BLaER1 (cell line): ENCODE measurements around the gene SLX9.

Experiments used
- H3K27ac ChIP-seq: shearing (Covaris generic); formaldehyde crosslinking; 2 replicates; pipeline ENCODE4 v1.8.1; 2022
- H3K27me3 ChIP-seq: shearing (Covaris generic); formaldehyde crosslinking; 2 replicates; pipeline ENCODE4 v1.8.1; 2022
- H3K36me3 ChIP-seq: shearing (Covaris generic); formaldehyde crosslinking; 2 replicates; pipeline ENCODE4 v1.8.1; 2022
- H3K4me1 ChIP-seq: shearing (Covaris generic); formaldehyde crosslinking; 2 replicates; pipeline ENCODE4 v1.8.1; 2022
- H3K4me2 ChIP-seq: shearing (Covaris generic); formaldehyde crosslinking; 2 replicates; pipeline ENCODE4 v1.8.1; 2022
- H3K4me3 ChIP-seq: shearing (Covaris generic); formaldehyde crosslinking; 2 replicates; pipeline ENCODE4 v1.8.1; 2022
- H3K9ac ChIP-seq: shearing (Covaris generic); formaldehyde crosslinking; 2 replicates; pipeline ENCODE4 v1.8.1; 2022
- H3K9me3 ChIP-seq: shearing (Covaris generic); formaldehyde crosslinking; 2 replicates; pipeline ENCODE4 v1.8.1; 2022
- H4K20me1 ChIP-seq: shearing (Covaris generic); formaldehyde crosslinking; 2 replicates; pipeline ENCODE4 v1.8.1; 2022
- Cebpa-rat ChIP-seq: shearing (Covaris generic); IDR thresholded peaks from 2 replicates; pipeline ENCODE4 v1.8.1; 2022

The SLX9 gene

GRCh38 chr21:44966135-44967081, 26.6 kb downstream of the SLX9 start:
- H3K4me3 ChIP-seq, result peak overlapping the region; percentile 14; the same call in 1 of the 2 replicates
- no peak for TF ChIP-seq Cebpa-rat
- peak overlapping the region; percentile 32; the same call in 1 of the 2 replicates for H3K27ac ChIP-seq
- no peaks in the 10 kb centered on the region for H3K9me3 ChIP-seq
- H3K4me1 ChIP-seq, result peaks cover 95% of the 10 kb centered on the region
- peaks cover 97% of the 10 kb centered on the region for H4K20me1 ChIP-seq
- no peaks in the 10 kb centered on the region for H3K27me3 ChIP-seq
- peaks cover 32% of the 10 kb centered on the region for H3K36me3 ChIP-seq
- peak overlapping the region; percentile 88 for H3K4me2 ChIP-seq
- H3K9ac ChIP-seq, result peak overlapping the region; percentile 12; the same call in 1 of the 2 replicates

GRCh38 chr21:44967082-44968047, 27.5 kb downstream of the SLX9 start:
- peak overlapping the region; percentile 88 for H3K4me2 ChIP-seq
- peaks cover 27% of the 10 kb centered on the region for H3K36me3 ChIP-seq
- no peaks in the 10 kb centered on the region for H3K27me3 ChIP-seq
- peak overlapping the region; percentile 32; the same call in 1 of the 2 replicates for H3K27ac ChIP-seq
- H3K9ac ChIP-seq, result no peak overlapping the region
- peaks cover 99% of the 10 kb centered on the region for H3K4me1 ChIP-seq
- no peaks in the 10 kb centered on the region for H3K9me3 ChIP-seq
- peaks cover 97% of the 10 kb centered on the region for H4K20me1 ChIP-seq
- TF ChIP-seq Cebpa-rat, result no peak
- peak overlapping the region; percentile 2; the same call in 1 of the 2 replicates for H3K4me3 ChIP-seq

- Histone ChIP-seq H3K36me3 (peaks cover 27% of the 10 kb centered on the region; the same call in 1 of the 2 replicates), H3K9me3 (no peaks in the 10 kb centered on the region), H3K27ac (peak overlapping the region; percentile 74), H3K4me2 (peak overlapping the region; percentile 88), H3K27me3 (no peaks in the 10 kb centered on the region), H3K4me1 (peaks cover 96% of the 10 kb centered on the region), H4K20me1 (peaks cover 93% of the 10 kb centered on the region), H3K4me3 (peak overlapping the region; percentile 43), H3K9ac (peak overlapping the region; percentile 49; the same call in 1 of the 2 replicates)
- no peak for TF ChIP-seq Cebpa-rat
Measured at GRCh38 chr21:44969066-44969670, 29.3 kb downstream of the SLX9 start.

DNA sequence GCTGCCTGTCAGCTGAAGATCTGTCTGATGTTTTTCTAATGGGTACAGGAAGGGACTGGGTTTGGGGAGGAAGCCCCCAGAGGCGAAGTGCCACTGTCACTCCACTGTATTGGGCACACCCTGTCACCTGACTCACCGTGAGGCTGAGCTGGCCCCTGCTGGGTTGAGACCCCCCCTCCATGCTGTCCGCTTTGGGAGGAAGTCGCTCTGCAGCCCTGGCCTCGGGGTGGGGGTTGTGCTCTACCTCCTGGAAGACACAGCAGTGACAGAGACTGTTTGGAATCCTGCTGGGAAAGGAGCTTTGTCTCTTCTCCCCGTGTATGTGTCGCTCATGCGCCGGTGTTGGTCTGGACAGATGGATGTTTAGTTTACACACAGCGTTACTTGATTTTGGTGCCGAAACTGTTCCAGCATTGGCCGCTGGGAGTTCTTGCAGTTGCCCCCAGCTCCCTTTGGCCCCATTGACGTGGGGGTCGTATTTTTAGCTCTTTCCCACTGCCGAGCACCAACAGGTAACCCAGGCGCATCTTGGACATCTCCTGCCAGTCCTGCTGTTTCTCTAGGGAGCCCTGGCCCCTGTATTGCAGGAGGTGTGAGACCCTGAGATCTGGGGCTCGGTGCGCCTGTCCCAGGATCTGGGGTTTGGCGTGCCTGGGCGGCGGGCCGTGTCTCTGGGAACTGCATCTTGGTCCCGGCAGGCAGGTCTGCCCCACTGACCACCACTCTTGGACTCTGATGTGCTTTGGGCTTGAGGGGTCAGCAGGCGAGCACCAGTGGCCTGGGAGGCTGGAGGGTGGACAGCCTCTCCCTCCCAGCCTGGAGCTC, 30.3 kb downstream of the SLX9 start:
- peaks cover 95% of the 10 kb centered on the region for H3K4me1 ChIP-seq
- H3K4me2 ChIP-seq, result peak overlapping the region; percentile 88
- H4K20me1 ChIP-seq, result peaks cover 93% of the 10 kb centered on the region
- no peaks in the 10 kb centered on the region for H3K27me3 ChIP-seq
- no peaks in the 10 kb centered on the region for H3K9me3 ChIP-seq
- peak overlapping the region; percentile 43 for H3K4me3 ChIP-seq
- H3K36me3 ChIP-seq, result peaks cover 35% of the 10 kb centered on the region
- no peak for TF ChIP-seq Cebpa-rat
- peak overlapping the region; percentile 74 for H3K27ac ChIP-seq
- H3K9ac ChIP-seq, result peak overlapping the region; percentile 47; the same call in 1 of the 2 replicates

GRCh38 chr21:44970766-44971671, 31.2 kb downstream of the SLX9 start:
- peak overlapping the region; percentile 47; the same call in 1 of the 2 replicates for H3K9ac ChIP-seq
- H3K4me3 ChIP-seq, result no peak overlapping the region
- no peaks in the 10 kb centered on the region for H3K27me3 ChIP-seq
- H3K9me3 ChIP-seq, result no peaks in the 10 kb centered on the region
- H4K20me1 ChIP-seq, result peaks cover 93% of the 10 kb centered on the region
- H3K27ac ChIP-seq, result peak overlapping the region; percentile 74
- TF ChIP-seq Cebpa-rat, result no peak
- peak overlapping the region; percentile 88 for H3K4me2 ChIP-seq
- peaks cover 95% of the 10 kb centered on the region for H3K4me1 ChIP-seq
- H3K36me3 ChIP-seq, result peaks cover 44% of the 10 kb centered on the region

GRCh38 chr21:44971672-44971995, 31.8 kb downstream of the SLX9 start:
- H3K9me3 ChIP-seq, result no peaks in the 10 kb centered on the region
- no peak overlapping the region for H3K27ac ChIP-seq
- H3K4me2 ChIP-seq, result peak overlapping the region; percentile 88
- no peak for TF ChIP-seq Cebpa-rat
- peaks cover 50% of the 10 kb centered on the region for H3K36me3 ChIP-seq
- H3K27me3 ChIP-seq, result no peaks in the 10 kb centered on the region
- H3K4me1 ChIP-seq, result peaks cover 95% of the 10 kb centered on the region
- H4K20me1 ChIP-seq, result peaks cover 92% of the 10 kb centered on the region
- H3K9ac ChIP-seq, result 0 out of 2 replicates have a peak overlapping the region, but pooled peaks have one; percentile 47
- H3K4me3 ChIP-seq, result no peak overlapping the region

- Histone ChIP-seq H3K4me3 (no peak overlapping the region; the same call in 1 of the 2 replicates), H3K36me3 (peaks cover 53% of the 10 kb centered on the region), H3K9ac (0 out of 2 replicates have a peak overlapping the region, but pooled peaks have one; percentile 47), H3K27me3 (no peaks in the 10 kb centered on the region), H3K27ac (0 out of 2 replicates have a peak overlapping the region, but pooled peaks have one; percentile 22), H4K20me1 (peaks cover 84% of the 10 kb centered on the region), H3K9me3 (no peaks in the 10 kb centered on the region), H3K4me2 (peak overlapping the region; percentile 88), H3K4me1 (peaks cover 95% of the 10 kb centered on the region)
- TF ChIP-seq Cebpa-rat, result no peak
Measured at GRCh38 chr21:44972301-44972814, 32.5 kb downstream of the SLX9 start.
